KMS-11 (cell line): ENCODE data around the gene NAPB.
A peak's percentile ranks its signal among the peaks of the same experiment; 100 is the strongest.

Experiments used
- H2AFZ ChIP-seq: fragments of 200-600 bp; sonication (generic); 2 replicates; pipeline ENCODE4 v1.6.1; 2016; ENCODE audit warnings: antibody characterized with exemption, mixed run types, low read depth
- H3K27ac ChIP-seq: fragments of 200-600 bp; sonication (generic); 2 replicates; pipeline ENCODE4 v1.6.1; 2016; ENCODE audit warnings: mild to moderate bottlenecking, mixed run types
- H3K27me3 ChIP-seq: fragments of 200-600 bp; sonication (generic); 2 replicates; pipeline ENCODE4 v1.6.1; 2017; ENCODE audit warnings: mild to moderate bottlenecking, low read depth, mixed run types, moderate library complexity; ENCODE audit not compliant: insufficient read depth
- H3K36me3 ChIP-seq: fragments of 200-600 bp; sonication (generic); 2 replicates; pipeline ENCODE4 v1.6.1; 2017; ENCODE audit warnings: mild to moderate bottlenecking, mixed run types; ENCODE audit not compliant: insufficient read depth
- H3K4me1 ChIP-seq: fragments of 200-600 bp; sonication (generic); 2 replicates; pipeline ENCODE4 v1.6.1; 2016; ENCODE audit warnings: mild to moderate bottlenecking, low read depth, mixed run types; ENCODE audit not compliant: poor library complexity, severe bottlenecking
- H3K4me2 ChIP-seq: fragments of 200-600 bp; sonication (generic); 2 replicates; pipeline ENCODE4 v1.7.0; 2016; ENCODE audit warnings: mild to moderate bottlenecking, mixed run types
- H3K4me3 ChIP-seq: fragments of 200-600 bp; sonication (generic); IDR thresholded peaks from 2 replicates; pipeline ENCODE4 v1.6.1; 2017; ENCODE audit warnings: low read depth, low read length, mixed read lengths; ENCODE audit not compliant: insufficient read depth
- H3K79me2 ChIP-seq: fragments of 200-600 bp; sonication (generic); 2 replicates; pipeline ENCODE4 v1.6.1; 2016; ENCODE audit warnings: low read depth, mixed run types; ENCODE audit not compliant: insufficient read depth
- H3K9ac ChIP-seq: fragments of 200-600 bp; sonication (generic); 2 replicates; pipeline ENCODE4 v1.6.1; 2016; ENCODE audit warnings: mild to moderate bottlenecking, mixed run types
- H4K20me1 ChIP-seq: fragments of 200-600 bp; sonication (generic); 2 replicates; pipeline ENCODE4 v1.6.1; 2016; ENCODE audit warnings: mild to moderate bottlenecking, mixed run types; ENCODE audit not compliant: insufficient read depth
- TF ChIP-seq, protein P1 (sequence below): fragments of 200-600 bp; sonication (generic); conservative IDR thresholded peaks from 2 replicates; pipeline ENCODE4 v1.6.1; 2017; ENCODE audit warnings: low read depth, mild to moderate bottlenecking, antibody characterized with exemption, low read length, moderate library complexity, mixed read lengths

Gene NAPB

DNA sequence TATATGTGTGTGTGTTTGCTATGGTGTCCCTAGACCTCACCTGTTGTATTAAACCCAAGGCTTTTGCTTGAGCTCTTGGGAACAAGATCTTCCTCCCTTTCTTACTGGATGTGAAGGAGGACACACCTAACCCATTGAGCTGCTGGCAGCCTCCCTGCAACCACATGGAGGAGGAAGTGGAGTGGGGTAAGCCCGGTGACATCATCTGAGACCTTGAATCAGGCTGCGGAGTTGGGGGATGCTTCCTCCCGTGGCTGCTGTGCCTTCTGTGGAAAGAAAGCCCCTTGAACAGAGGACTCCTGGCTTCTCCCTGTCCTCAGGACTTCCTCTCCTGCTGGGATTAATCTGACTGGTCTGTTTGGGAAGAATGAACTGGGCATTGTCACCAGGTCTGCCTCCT lies 28.1 kb upstream of the NAPB start:
- H3K36me3 ChIP-seq: no peaks in the 10 kb centered on the region
- H3K4me2 ChIP-seq: no peak overlapping the region
- no peaks in the 10 kb centered on the region for H4K20me1 ChIP-seq
- no peak overlapping the region for H3K4me3 ChIP-seq
- H3K27ac ChIP-seq: no peak overlapping the region
- TF ChIP-seq, protein P1, sequence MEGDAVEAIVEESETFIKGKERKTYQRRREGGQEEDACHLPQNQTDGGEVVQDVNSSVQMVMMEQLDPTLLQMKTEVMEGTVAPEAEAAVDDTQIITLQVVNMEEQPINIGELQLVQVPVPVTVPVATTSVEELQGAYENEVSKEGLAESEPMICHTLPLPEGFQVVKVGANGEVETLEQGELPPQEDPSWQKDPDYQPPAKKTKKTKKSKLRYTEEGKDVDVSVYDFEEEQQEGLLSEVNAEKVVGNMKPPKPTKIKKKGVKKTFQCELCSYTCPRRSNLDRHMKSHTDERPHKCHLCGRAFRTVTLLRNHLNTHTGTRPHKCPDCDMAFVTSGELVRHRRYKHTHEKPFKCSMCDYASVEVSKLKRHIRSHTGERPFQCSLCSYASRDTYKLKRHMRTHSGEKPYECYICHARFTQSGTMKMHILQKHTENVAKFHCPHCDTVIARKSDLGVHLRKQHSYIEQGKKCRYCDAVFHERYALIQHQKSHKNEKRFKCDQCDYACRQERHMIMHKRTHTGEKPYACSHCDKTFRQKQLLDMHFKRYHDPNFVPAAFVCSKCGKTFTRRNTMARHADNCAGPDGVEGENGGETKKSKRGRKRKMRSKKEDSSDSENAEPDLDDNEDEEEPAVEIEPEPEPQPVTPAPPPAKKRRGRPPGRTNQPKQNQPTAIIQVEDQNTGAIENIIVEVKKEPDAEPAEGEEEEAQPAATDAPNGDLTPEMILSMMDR: no peak
- no peak overlapping the region for H3K9ac ChIP-seq
- no peaks in the 10 kb centered on the region for H3K4me1 ChIP-seq
- no peak overlapping the region for H2AFZ ChIP-seq
- H3K79me2 ChIP-seq: no peaks in the 10 kb centered on the region
- H3K27me3 ChIP-seq: no peaks in the 10 kb centered on the region

DNA sequence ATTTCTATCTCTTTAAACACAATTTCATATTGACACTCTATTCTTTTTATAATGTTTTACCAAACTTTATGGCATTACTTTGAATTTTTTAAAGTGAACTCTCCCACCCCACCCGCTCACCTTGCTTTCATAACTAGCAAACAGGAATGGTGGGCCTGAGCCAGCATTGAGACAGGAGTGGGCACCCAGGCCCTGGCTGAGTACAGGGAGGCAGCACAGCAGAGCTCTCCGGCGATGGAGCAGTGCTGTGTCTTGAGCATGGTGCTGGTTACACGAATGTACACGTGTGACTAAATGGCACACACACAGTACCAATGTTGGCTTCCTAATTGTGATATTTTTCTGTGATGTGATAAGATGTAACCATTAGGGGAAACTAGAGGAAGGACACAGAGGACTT lies 26.9 kb upstream of the NAPB start:
- Histone ChIP-seq H3K36me3 (no peaks in the 10 kb centered on the region), H3K4me1 (no peaks in the 10 kb centered on the region), H3K27ac (no peak overlapping the region), H3K4me2 (no peak overlapping the region), H4K20me1 (no peaks in the 10 kb centered on the region), H3K79me2 (no peaks in the 10 kb centered on the region), H3K4me3 (no peak overlapping the region), H3K9ac (no peak overlapping the region), H3K27me3 (no peaks in the 10 kb centered on the region), H2AFZ (no peak overlapping the region)
- TF ChIP-seq, protein P1: no peak

DNA sequence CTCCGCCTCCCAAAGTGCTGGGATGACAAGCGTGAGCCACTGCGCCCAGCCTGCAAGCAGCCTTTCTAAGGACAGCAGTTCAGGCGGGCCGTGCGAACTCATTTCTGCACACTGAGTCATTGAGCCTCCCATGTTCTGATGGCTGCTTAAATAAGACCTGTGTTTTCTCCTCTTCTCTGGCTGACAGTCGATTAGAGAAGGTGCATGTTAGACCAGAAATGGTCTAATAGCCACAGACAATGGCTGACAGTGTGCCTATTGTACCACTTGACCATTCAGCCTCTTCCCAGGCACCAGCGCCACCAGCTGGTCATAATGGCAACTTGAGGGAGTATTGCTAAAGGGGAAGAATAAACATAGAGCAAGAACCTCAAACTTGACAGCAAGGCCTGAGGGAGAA lies 25.2 kb upstream of the NAPB start:
- no peak overlapping the region for H3K4me2 ChIP-seq
- H2AFZ ChIP-seq: no peak overlapping the region
- H3K27me3 ChIP-seq: no peaks in the 10 kb centered on the region
- TF ChIP-seq, protein P1: peak; percentile 29
- no peaks in the 10 kb centered on the region for H4K20me1 ChIP-seq
- no peaks in the 10 kb centered on the region for H3K79me2 ChIP-seq
- no peak overlapping the region for H3K4me3 ChIP-seq
- no peak overlapping the region for H3K9ac ChIP-seq
- no peak overlapping the region for H3K27ac ChIP-seq
- H3K36me3 ChIP-seq: no peaks in the 10 kb centered on the region
- no peaks in the 10 kb centered on the region for H3K4me1 ChIP-seq

DNA sequence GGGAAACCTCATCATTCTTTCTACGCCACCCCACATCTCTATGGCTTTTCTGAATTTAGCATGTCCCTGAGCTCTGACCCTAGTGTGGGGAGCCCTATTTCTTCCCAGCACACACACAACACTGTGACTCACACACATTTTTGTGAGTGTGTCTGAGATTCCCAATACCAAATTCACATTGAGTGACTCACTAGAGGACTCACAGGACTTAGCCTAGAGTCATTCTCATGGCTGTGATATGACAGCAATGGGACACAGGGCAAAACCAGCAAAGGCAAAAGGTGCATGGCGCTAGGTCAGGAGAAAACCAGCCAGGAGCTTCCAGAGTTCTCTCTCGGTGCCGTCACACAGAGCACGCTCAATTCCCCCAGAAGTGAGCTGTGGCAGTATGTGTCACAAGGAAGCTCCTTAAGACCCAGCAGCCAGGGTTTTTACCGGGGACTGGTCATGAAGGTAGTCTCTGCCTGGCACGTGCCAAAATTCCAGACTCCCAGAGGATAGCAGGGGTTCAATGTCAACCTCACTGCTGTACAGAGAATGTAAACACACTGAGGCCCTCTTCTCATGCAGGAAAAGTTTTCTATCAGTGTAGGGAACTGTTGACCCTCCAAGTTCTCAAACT lies 24.4 kb upstream of the NAPB start:
- no peaks in the 10 kb centered on the region for H4K20me1 ChIP-seq
- H3K4me3 ChIP-seq: no peak overlapping the region
- H3K27me3 ChIP-seq: no peaks in the 10 kb centered on the region
- no peaks in the 10 kb centered on the region for H3K4me1 ChIP-seq
- no peak overlapping the region for H3K4me2 ChIP-seq
- TF ChIP-seq, protein P1: no peak
- H3K27ac ChIP-seq: no peak overlapping the region
- no peak overlapping the region for H3K9ac ChIP-seq
- no peaks in the 10 kb centered on the region for H3K36me3 ChIP-seq
- H3K79me2 ChIP-seq: no peaks in the 10 kb centered on the region
- no peak overlapping the region for H2AFZ ChIP-seq
